Chondrocyte (in vitro differentiated cells): Measurements from ENCODE around the gene CCR4. TPM values are rescaled to one million over a fixed set of nuclear protein-coding genes. Genes with fewer than 3 reads are reported as not detected.
"Not testable (repeated sequence)": the region's sequence is repeated elsewhere in the genome, so short reads cannot be mapped to it uniquely, and the experiment has no call there.

Source experiments
- DNase-seq: peaks from one replicate; pipeline ENCODE4 v3.0.0; 2021; ENCODE audit warnings: mixed read lengths, low spot score
- H3K27ac Mint-ChIP-seq: one replicate; pipeline ENCODE4 v1.8.0; 2021; ENCODE audit warnings: mild to moderate bottlenecking, moderate library complexity, mixed read lengths; ENCODE audit not compliant: unreplicated experiment
- H3K27me3 Mint-ChIP-seq: 2 replicates; pipeline ENCODE4 v1.8.0; 2021; ENCODE audit warnings: low read depth, mixed read lengths
- H3K36me3 Mint-ChIP-seq: 2 replicates; pipeline ENCODE4 v1.8.0; 2021; ENCODE audit warnings: low read depth, mixed read lengths
- H3K4me1 Mint-ChIP-seq: 2 replicates; pipeline ENCODE4 v1.8.0; 2021; ENCODE audit warnings: low read depth, mild to moderate bottlenecking, mixed read lengths
- H3K4me3 Mint-ChIP-seq: one replicate; pipeline ENCODE4 v1.8.0; 2021; ENCODE audit warnings: mild to moderate bottlenecking, moderate library complexity, mixed read lengths; ENCODE audit not compliant: unreplicated experiment
- H3K9me3 Mint-ChIP-seq: 2 replicates; pipeline ENCODE4 v1.8.0; 2021; ENCODE audit warnings: low read depth, mixed read lengths
- long read RNA-seq: library from polyadenylated mRNA; stranded (forward); transcript quantifications from one replicate; pipeline ENCODE4 v2.0.0, GENCODE V29; 2021
- total RNA-seq: library from RNA; stranded (reverse); gene quantifications from 3 replicates; pipeline ENCODE4 v1.2.1, GENCODE V29; 2021
- TF ChIP-seq, protein P1 (sequence below): fragments of 200-600 bp; sonication (generic); IDR thresholded peaks from 2 replicates; pipeline ENCODE4 v1.5.0; 2021; ENCODE audit warnings: antibody characterized with exemption, mild to moderate bottlenecking, moderate library complexity

The CCR4 gene
- total RNA-seq = not detected in 3 replicates
- long read RNA-seq = 0 reads

DNA sequence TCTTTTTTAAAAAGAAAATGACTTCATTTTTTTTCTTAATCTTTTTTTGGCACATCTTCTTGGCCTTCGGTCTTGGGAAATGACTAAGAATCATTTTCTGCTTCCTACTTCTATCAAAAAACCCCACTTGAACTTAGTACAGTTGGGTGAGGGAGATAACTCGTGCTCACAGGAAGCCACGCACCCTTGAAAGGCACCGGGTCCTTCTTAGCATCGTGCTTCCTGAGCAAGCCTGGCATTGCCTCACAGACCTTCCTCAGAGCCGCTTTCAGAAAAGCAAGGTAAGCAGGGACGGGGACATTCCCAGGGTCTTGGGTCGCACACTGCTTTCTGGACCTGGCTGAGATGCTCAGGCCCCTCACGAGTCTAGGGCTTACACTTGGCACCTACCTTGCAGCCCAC is at the start of gene CCR4:
Gene CCR4 (plus strand): TSS at position 235 of the 402 bp plus-strand sequence. CDS start 1,779 bp downstream, outside the sequence.
- Mint-ChIP-seq H3K36me3 (no peaks in the 10 kb centered on the region), H3K4me1 (no peaks in the 10 kb centered on the region), H3K27me3 (no peaks in the 10 kb centered on the region), H3K4me3 (no peak within 1 kb of the TSS), H3K27ac (no peak within 1 kb of the TSS), H3K9me3 (no peaks in the 10 kb centered on the region)
- no peak for DNase-seq
- TF ChIP-seq, protein P1, sequence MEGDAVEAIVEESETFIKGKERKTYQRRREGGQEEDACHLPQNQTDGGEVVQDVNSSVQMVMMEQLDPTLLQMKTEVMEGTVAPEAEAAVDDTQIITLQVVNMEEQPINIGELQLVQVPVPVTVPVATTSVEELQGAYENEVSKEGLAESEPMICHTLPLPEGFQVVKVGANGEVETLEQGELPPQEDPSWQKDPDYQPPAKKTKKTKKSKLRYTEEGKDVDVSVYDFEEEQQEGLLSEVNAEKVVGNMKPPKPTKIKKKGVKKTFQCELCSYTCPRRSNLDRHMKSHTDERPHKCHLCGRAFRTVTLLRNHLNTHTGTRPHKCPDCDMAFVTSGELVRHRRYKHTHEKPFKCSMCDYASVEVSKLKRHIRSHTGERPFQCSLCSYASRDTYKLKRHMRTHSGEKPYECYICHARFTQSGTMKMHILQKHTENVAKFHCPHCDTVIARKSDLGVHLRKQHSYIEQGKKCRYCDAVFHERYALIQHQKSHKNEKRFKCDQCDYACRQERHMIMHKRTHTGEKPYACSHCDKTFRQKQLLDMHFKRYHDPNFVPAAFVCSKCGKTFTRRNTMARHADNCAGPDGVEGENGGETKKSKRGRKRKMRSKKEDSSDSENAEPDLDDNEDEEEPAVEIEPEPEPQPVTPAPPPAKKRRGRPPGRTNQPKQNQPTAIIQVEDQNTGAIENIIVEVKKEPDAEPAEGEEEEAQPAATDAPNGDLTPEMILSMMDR = no peak

DNA sequence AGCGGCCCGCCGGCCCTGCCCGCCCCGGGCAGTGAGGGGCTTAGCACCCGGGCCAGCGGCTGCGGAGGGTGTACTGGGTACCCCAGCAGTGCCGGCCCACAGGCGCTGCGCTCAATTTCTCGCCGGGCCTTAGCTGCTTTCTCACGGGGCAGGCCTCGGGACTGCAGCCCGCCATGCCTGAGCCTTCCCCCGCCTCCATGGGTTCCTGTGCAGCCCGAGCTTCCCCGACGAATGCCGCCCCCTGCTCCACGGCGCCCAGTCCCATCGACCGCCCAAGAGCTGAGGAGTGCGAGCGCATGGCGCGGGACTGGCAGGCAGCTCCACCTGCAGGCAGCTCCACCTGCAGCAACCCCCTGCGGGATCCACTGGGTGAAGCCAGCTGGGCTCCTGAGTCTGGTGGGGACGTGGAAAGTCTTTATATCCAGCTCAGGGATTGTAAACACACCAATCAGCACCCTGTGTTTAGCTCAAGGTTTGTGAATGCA is 48.5 kb upstream of the CCR4 start:
- H3K27me3 Mint-ChIP-seq, H3K9me3 Mint-ChIP-seq, H3K36me3 Mint-ChIP-seq, H3K4me1 Mint-ChIP-seq, H3K27ac Mint-ChIP-seq, DNase-seq: not testable (repeated sequence)
- TF ChIP-seq, protein P1 = peak; percentile 35
- peak overlapping the region; percentile 64 for H3K4me3 Mint-ChIP-seq

DNA sequence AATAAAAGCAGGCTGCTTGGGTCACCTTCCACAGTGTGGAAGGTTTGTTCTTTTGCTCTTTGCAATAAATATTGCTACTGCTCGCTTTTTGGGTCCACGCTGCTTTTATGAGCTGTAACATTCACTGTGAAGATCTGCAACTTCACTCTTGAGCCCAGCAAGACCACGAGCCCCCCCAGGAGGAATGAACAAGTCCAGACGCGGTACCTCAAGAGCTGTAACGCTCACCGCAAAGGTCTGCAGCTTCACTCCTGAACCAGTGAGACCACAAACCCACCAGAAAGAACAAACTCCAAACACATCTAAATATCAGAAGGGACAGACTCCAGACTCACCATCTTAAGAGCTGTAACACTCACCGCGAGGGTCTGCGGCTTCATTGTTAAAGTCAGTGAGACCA is 47.5 kb upstream of the CCR4 start:
- TF ChIP-seq, protein P1 = no peak
- Mint-ChIP-seq H3K9me3 (no peaks in the 10 kb centered on the region), H3K4me1 (peaks cover 3% of the 10 kb centered on the region), H3K36me3 (no peaks in the 10 kb centered on the region), H3K4me3 (no peak overlapping the region), H3K27ac (no peak overlapping the region), H3K27me3 (no peaks in the 10 kb centered on the region)
- DNase-seq = no peak

DNA sequence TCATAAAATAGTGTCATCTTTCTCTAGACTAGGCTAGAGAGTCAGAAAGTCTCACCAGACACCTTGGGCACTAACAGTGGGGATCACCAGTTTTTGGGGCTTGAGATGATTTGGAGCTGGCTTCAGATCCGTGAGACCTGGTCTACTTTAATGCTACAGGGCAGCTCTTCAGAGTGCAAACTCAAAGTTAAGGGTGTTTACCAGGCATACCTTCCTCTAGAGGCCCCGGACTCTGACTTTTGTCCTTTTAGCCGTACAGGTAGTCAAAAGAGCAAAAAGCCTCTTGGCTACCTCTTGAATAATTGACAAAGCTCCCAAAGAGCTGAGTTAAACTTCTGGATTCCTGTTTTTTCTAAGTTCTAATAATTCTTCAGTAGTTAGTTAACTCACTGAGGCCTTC is 41.4 kb upstream of the CCR4 start:
- TF ChIP-seq, protein P1 = no peak
- H3K4me1 Mint-ChIP-seq = peaks cover 11% of the 10 kb centered on the region
- DNase-seq = no peak
- no peak overlapping the region for H3K4me3 Mint-ChIP-seq
- no peaks in the 10 kb centered on the region for H3K27me3 Mint-ChIP-seq
- no peaks in the 10 kb centered on the region for H3K36me3 Mint-ChIP-seq
- no peak overlapping the region for H3K27ac Mint-ChIP-seq
- H3K9me3 Mint-ChIP-seq = no peaks in the 10 kb centered on the region

GRCh38 chr3:32910954-32911353 is 40.5 kb upstream of the CCR4 start:
- no peak for DNase-seq
- Mint-ChIP-seq H3K36me3 (no peaks in the 10 kb centered on the region), H3K4me3 (no peak overlapping the region), H3K27me3 (no peaks in the 10 kb centered on the region), H3K4me1 (peaks cover 11% of the 10 kb centered on the region), H3K9me3 (no peaks in the 10 kb centered on the region), H3K27ac (no peak overlapping the region)
- TF ChIP-seq, protein P1 = no peak
